ENCODE measurements around the gene POU3F2. TPM values are rescaled to one million over a fixed set of nuclear protein-coding genes. Genes with fewer than 3 reads are reported as not detected.

POU3F2 gene
- total RNA-seq (2022; extraction: Qiagen RNA extraction; ENCODE audit: low read depth) = 0.02 TPM in 2 of 5 replicates, not detected in the others

GRCh38 chr6:98834060-98835031 lies at the start of gene POU3F2:
Gene POU3F2 (plus strand): TSS chr6:98834574. CDS start chr6:98834874, 300 bp downstream.

Other genes starting within 250 kb of the POU3F2 start
- gene FBXL4, start 113.4 kb downstream of the POU3F2 start, total RNA-seq (2022; extraction: Qiagen RNA extraction; ENCODE audit: low read depth) = 5.6 to 7.8 TPM (median 7.2 TPM) in 5 replicates

Data from A549 treated with CpdA at 1 μM for 4 hours (cell line).